ENCODE results near the gene RAB10. TPM values are rescaled to one million over a fixed set of nuclear protein-coding genes. Genes with fewer than 3 reads are reported as not detected.

Gene RAB10
- polyA plus RNA-seq, 1 donor from 2014 or later, result 169 TPM

DNA sequence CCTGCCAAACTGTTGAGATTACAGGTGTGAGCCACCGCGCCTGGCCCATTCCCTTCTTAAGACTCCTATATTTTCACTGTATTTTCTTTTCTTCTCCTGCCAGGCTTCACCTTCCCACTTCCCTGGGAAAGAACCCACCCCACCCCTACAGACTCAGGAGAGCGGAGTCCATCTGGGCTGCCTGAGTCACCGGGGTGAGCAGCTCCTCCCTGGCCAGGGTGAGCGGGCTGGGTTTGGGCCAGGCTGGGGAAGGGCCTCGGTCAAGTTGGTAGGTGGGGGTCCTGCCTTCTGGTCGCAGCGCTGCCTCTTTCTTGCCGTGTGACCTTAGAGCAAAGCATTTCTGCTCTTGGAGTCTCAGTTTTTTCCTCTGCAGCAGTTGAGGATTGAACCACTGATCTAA is 136.9 kb downstream of the RAB10 start:
- Histone ChIP-seq H3F3A (ENCODE audit: insufficient read depth, low read length, poor library complexity, severe bottlenecking) (no peaks in the 10 kb centered on the region), H3K27ac (ENCODE audit: low read length) (no peak overlapping the region), H2AFZ (ENCODE audit: low read depth, low read length) (no peak overlapping the region), H3K27me3 (ENCODE audit: insufficient read depth, low read depth, low read length) (peaks cover 10% of the 10 kb centered on the region), H3K9ac (ENCODE audit: low read length) (no peak overlapping the region), H4K20me1 (ENCODE audit: insufficient read depth) (no peaks in the 10 kb centered on the region), H3K9me2 (ENCODE audit: insufficient read depth, low read length) (no peaks in the 10 kb centered on the region), H3K4me3 (ENCODE audit: low read length) (no peak overlapping the region), H3K9me3 (ENCODE audit: low read length) (no peaks in the 10 kb centered on the region), H3K36me3 (ENCODE audit: insufficient read depth, low read length) (no peaks in the 10 kb centered on the region), H3K79me2 (replicated peaks; ENCODE audit: insufficient read depth, low read length) (peaks cover 14% of the 10 kb centered on the region), H3K4me2 (ENCODE audit: low read length) (no peak overlapping the region)
- TF ChIP-seq RAD21 (conservative IDR thresholded peaks at IDR 0.05) (no peak), SMC3 (conservative IDR thresholded peaks at IDR 0.05; ENCODE audit: poor library complexity) (no peak), EZH2 (IDR thresholded peaks at IDR 0.05; ENCODE audit: borderline replicate concordance, insufficient read depth, low read length, poor library complexity, severe bottlenecking) (no peak), TAF1 (IDR thresholded peaks at IDR 0.05; ENCODE audit: low read depth) (no peak), POLR2AphosphoS5 (IDR thresholded peaks at IDR 0.05) (no peak), MXI1 (conservative IDR thresholded peaks at IDR 0.05; ENCODE audit: poor library complexity, severe bottlenecking) (no peak), EP300 (conservative IDR thresholded peaks at IDR 0.05; ENCODE audit: poor library complexity, severe bottlenecking) (no peak)
- TF ChIP-seq, protein P1, sequence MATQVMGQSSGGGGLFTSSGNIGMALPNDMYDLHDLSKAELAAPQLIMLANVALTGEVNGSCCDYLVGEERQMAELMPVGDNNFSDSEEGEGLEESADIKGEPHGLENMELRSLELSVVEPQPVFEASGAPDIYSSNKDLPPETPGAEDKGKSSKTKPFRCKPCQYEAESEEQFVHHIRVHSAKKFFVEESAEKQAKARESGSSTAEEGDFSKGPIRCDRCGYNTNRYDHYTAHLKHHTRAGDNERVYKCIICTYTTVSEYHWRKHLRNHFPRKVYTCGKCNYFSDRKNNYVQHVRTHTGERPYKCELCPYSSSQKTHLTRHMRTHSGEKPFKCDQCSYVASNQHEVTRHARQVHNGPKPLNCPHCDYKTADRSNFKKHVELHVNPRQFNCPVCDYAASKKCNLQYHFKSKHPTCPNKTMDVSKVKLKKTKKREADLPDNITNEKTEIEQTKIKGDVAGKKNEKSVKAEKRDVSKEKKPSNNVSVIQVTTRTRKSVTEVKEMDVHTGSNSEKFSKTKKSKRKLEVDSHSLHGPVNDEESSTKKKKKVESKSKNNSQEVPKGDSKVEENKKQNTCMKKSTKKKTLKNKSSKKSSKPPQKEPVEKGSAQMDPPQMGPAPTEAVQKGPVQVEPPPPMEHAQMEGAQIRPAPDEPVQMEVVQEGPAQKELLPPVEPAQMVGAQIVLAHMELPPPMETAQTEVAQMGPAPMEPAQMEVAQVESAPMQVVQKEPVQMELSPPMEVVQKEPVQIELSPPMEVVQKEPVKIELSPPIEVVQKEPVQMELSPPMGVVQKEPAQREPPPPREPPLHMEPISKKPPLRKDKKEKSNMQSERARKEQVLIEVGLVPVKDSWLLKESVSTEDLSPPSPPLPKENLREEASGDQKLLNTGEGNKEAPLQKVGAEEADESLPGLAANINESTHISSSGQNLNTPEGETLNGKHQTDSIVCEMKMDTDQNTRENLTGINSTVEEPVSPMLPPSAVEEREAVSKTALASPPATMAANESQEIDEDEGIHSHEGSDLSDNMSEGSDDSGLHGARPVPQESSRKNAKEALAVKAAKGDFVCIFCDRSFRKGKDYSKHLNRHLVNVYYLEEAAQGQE (IDR thresholded peaks at IDR 0.05; ENCODE audit: borderline replicate concordance), result no peak
- TF ChIP-seq, protein P2, sequence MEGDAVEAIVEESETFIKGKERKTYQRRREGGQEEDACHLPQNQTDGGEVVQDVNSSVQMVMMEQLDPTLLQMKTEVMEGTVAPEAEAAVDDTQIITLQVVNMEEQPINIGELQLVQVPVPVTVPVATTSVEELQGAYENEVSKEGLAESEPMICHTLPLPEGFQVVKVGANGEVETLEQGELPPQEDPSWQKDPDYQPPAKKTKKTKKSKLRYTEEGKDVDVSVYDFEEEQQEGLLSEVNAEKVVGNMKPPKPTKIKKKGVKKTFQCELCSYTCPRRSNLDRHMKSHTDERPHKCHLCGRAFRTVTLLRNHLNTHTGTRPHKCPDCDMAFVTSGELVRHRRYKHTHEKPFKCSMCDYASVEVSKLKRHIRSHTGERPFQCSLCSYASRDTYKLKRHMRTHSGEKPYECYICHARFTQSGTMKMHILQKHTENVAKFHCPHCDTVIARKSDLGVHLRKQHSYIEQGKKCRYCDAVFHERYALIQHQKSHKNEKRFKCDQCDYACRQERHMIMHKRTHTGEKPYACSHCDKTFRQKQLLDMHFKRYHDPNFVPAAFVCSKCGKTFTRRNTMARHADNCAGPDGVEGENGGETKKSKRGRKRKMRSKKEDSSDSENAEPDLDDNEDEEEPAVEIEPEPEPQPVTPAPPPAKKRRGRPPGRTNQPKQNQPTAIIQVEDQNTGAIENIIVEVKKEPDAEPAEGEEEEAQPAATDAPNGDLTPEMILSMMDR (IDR thresholded peaks at IDR 0.05; ENCODE audit: poor library complexity, severe bottlenecking), result no peak

DNA sequence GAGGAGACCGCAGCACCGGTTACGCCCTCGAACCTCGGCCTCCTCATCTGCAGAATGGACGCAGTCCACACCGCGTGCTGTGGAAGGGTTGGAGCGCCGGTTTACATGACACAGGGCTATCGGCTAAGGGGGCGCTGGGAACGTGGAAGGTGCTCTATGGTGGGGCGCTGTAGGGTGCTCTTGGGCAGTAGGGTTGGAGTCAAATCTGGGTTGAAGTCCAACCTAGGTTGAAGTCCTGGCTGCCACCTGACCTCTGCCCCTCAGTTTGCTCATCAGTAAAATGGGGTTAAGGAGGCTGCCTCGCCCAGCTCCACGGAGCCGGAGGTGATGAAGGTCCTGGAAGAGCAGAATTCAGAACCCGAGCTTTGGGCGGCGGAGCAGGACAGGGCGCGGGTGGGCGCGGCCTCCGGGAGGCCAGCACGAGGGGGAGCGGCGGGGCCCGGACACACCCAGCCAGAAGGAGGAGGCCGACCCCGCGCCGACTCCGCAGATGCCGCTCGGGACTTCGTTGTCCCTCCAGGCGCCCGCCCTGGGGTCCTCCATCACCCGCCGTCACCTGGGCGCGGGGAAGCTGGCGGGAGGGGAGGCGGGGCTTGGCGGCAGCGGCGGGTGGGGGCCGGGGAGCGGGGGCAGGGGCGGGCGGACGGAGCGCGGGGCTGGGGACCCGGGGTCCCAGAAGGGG is 138.4 kb downstream of the RAB10 start:
- Histone ChIP-seq H3K27me3 (ENCODE audit: insufficient read depth, low read depth, low read length) (peaks cover 10% of the 10 kb centered on the region), H3K9ac (ENCODE audit: low read length) (no peak overlapping the region), H3K27ac (ENCODE audit: low read length) (no peak overlapping the region), H3K79me2 (replicated peaks; ENCODE audit: insufficient read depth, low read length) (peaks cover 14% of the 10 kb centered on the region), H3K9me3 (ENCODE audit: low read length) (no peaks in the 10 kb centered on the region), H4K20me1 (ENCODE audit: insufficient read depth) (no peaks in the 10 kb centered on the region), H3K9me2 (ENCODE audit: insufficient read depth, low read length) (no peaks in the 10 kb centered on the region), H3F3A (ENCODE audit: insufficient read depth, low read length, poor library complexity, severe bottlenecking) (no peaks in the 10 kb centered on the region), H2AFZ (ENCODE audit: low read depth, low read length) (no peak overlapping the region), H3K4me2 (ENCODE audit: low read length) (no peak overlapping the region), H3K36me3 (ENCODE audit: insufficient read depth, low read length) (no peaks in the 10 kb centered on the region), H3K4me3 (ENCODE audit: low read length) (peak overlapping the region; percentile 59)
- TF ChIP-seq, protein P1 (IDR thresholded peaks at IDR 0.05; ENCODE audit: borderline replicate concordance), result no peak
- TF ChIP-seq MXI1 (conservative IDR thresholded peaks at IDR 0.05; ENCODE audit: poor library complexity, severe bottlenecking) (no peak), TAF1 (IDR thresholded peaks at IDR 0.05; ENCODE audit: low read depth) (no peak), POLR2AphosphoS5 (IDR thresholded peaks at IDR 0.05) (no peak), EP300 (conservative IDR thresholded peaks at IDR 0.05; ENCODE audit: poor library complexity, severe bottlenecking) (no peak), RAD21 (conservative IDR thresholded peaks at IDR 0.05) (no peak), EZH2 (IDR thresholded peaks at IDR 0.05; ENCODE audit: borderline replicate concordance, insufficient read depth, low read length, poor library complexity, severe bottlenecking) (no peak), SMC3 (conservative IDR thresholded peaks at IDR 0.05; ENCODE audit: poor library complexity) (no peak)
- TF ChIP-seq, protein P2 (IDR thresholded peaks at IDR 0.05; ENCODE audit: poor library complexity, severe bottlenecking), result no peak
